ENCODE data around the gene TOM1. TPM values are rescaled to one million over a fixed set of nuclear protein-coding genes. Genes with fewer than 3 reads are reported as not detected.
A peak's percentile ranks its signal among the peaks of the same experiment; 100 is the strongest.

Gene TOM1
- total and polyA plus RNA-seq, 2 experiments from 2014 or later = 108 to 114 TPM

GRCh38 chr22:35327690-35328471, 28.2 kb downstream of the TOM1 start:
- no peaks in the 10 kb centered on the region for H3K4me1 ChIP-seq (ENCODE audit: insufficient read depth)
- H3K4me2 ChIP-seq = no peak overlapping the region
- no peak for DNase-seq (ENCODE audit: low spot score)
- TF ChIP-seq EZH2 (IDR thresholded peaks at IDR 0.05; ENCODE audit: borderline replicate concordance) = no peak
- no peak for TF ChIP-seq EZH2phosphoT487 (IDR thresholded peaks at IDR 0.05; ENCODE audit: low read depth, severe bottlenecking, unreplicated experiment)
- no peak for TF ChIP-seq CTCF (IDR thresholded peaks at IDR 0.05; ENCODE audit: poor library complexity)
- H3K79me2 ChIP-seq = no peaks in the 10 kb centered on the region
- no peaks in the 10 kb centered on the region for H3K9me2 ChIP-seq (replicated peaks; ENCODE audit: insufficient read depth)
- H4K20me1 ChIP-seq (ENCODE audit: insufficient read depth, poor library complexity, severe bottlenecking) = no peaks in the 10 kb centered on the region
- peak overlapping the region; percentile 47 for H3K27ac ChIP-seq
- H2AFZ ChIP-seq = no peak overlapping the region
- no peak overlapping the region for H3K4me3 ChIP-seq
- WGBS (ENCODE audit: low lambda C conversion rate, missing lambda C conversion rate) = 96% methylated on average over 21 of the region's 21 CpGs
- H3K9me3 ChIP-seq (ENCODE audit: low read depth) = no peaks in the 10 kb centered on the region
- no peaks in the 10 kb centered on the region for H3K36me3 ChIP-seq (replicated peaks; ENCODE audit: insufficient read depth, low read depth)
- H3K27me3 ChIP-seq = no peaks in the 10 kb centered on the region

GRCh38 chr22:35328472-35328885, 28.8 kb downstream of the TOM1 start:
- DNase-seq (ENCODE audit: low spot score) = peak; percentile 62
- 84% methylated on average over 15 of the region's 15 CpGs for WGBS (ENCODE audit: low lambda C conversion rate, missing lambda C conversion rate)
- H3K36me3 ChIP-seq (replicated peaks; ENCODE audit: insufficient read depth, low read depth) = no peaks in the 10 kb centered on the region

GRCh38 chr22:35329114-35329847, 29.6 kb downstream of the TOM1 start:
- H3K4me2 ChIP-seq = no peak overlapping the region
- DNase-seq (ENCODE audit: low spot score) = no peak
- no peak overlapping the region for H3K27ac ChIP-seq
- H3K4me3 ChIP-seq = no peak overlapping the region
- H3K4me1 ChIP-seq (ENCODE audit: insufficient read depth) = no peaks in the 10 kb centered on the region
- no peaks in the 10 kb centered on the region for H3K9me2 ChIP-seq (replicated peaks; ENCODE audit: insufficient read depth)
- no peaks in the 10 kb centered on the region for H3K9me3 ChIP-seq (ENCODE audit: low read depth)
- H3K79me2 ChIP-seq = no peaks in the 10 kb centered on the region
- H3K27me3 ChIP-seq = no peaks in the 10 kb centered on the region
- TF ChIP-seq EZH2phosphoT487 (IDR thresholded peaks at IDR 0.05; ENCODE audit: low read depth, severe bottlenecking, unreplicated experiment) (no peak), CTCF (IDR thresholded peaks at IDR 0.05; ENCODE audit: poor library complexity) (peak; percentile 9), EZH2 (IDR thresholded peaks at IDR 0.05; ENCODE audit: borderline replicate concordance) (no peak)
- H2AFZ ChIP-seq = no peak overlapping the region
- WGBS (ENCODE audit: low lambda C conversion rate, missing lambda C conversion rate) = 84% methylated on average over 12 of the region's 12 CpGs
- H3K36me3 ChIP-seq (replicated peaks; ENCODE audit: insufficient read depth, low read depth) = no peaks in the 10 kb centered on the region
- no peaks in the 10 kb centered on the region for H4K20me1 ChIP-seq (ENCODE audit: insufficient read depth, poor library complexity, severe bottlenecking)

More at GRCh38 chr22:35328472-35328885, 28.8 kb downstream of the TOM1 start:
- Histone ChIP-seq H3K9me2 (replicated peaks; ENCODE audit: insufficient read depth) (no peaks in the 10 kb centered on the region), H3K9me3 (ENCODE audit: low read depth) (no peaks in the 10 kb centered on the region), H3K27ac (peak overlapping the region; percentile 47), H4K20me1 (ENCODE audit: insufficient read depth, poor library complexity, severe bottlenecking) (no peaks in the 10 kb centered on the region), H3K79me2 (no peaks in the 10 kb centered on the region), H3K4me3 (no peak overlapping the region), H3K4me2 (no peak overlapping the region), H2AFZ (no peak overlapping the region), H3K27me3 (no peaks in the 10 kb centered on the region), H3K4me1 (ENCODE audit: insufficient read depth) (no peaks in the 10 kb centered on the region)
- no peak for TF ChIP-seq EZH2phosphoT487 (IDR thresholded peaks at IDR 0.05; ENCODE audit: low read depth, severe bottlenecking, unreplicated experiment)
- TF ChIP-seq EZH2 (IDR thresholded peaks at IDR 0.05; ENCODE audit: borderline replicate concordance) = no peak
- no peak for TF ChIP-seq CTCF (IDR thresholded peaks at IDR 0.05; ENCODE audit: poor library complexity)
